Subcutaneous abdominal adipose tissue (tissue), 5 donors: Measurements from ENCODE around the gene PAQR7.

Source experiments
- H3K27ac ChIP-seq: one replicate; pipeline ENCODE4 v1.7.0; 2013; ENCODE audit warnings: low read depth, mild to moderate bottlenecking, inconsistent platforms, low read length, moderate library complexity
- H3K27me3 ChIP-seq, 5 donors: one replicate each; pipeline ENCODE4 v1.7.0; 2013; ENCODE audit warnings: low read length in 5 of 5, inconsistent platforms in 1 of 5; ENCODE audit not compliant: control insufficient read depth in 5 of 5, insufficient read depth in 4 of 5
- H3K36me3 ChIP-seq, 5 donors: one replicate each; pipeline ENCODE4 v1.7.0; 2013; ENCODE audit warnings: low read length in 5 of 5; ENCODE audit not compliant: control insufficient read depth in 5 of 5, insufficient read depth in 5 of 5
- H3K4me1 ChIP-seq, 5 donors: one replicate each; pipeline ENCODE4 v1.7.0; 2013; ENCODE audit warnings: low read length in 5 of 5, mild to moderate bottlenecking in 3 of 5, moderate library complexity in 1 of 5; ENCODE audit not compliant: control insufficient read depth in 5 of 5, insufficient read depth in 5 of 5
- H3K4me3 ChIP-seq, 5 donors: one replicate each; pipeline ENCODE4 v1.7.0; 2013; ENCODE audit warnings: low read length in 5 of 5, low read depth in 1 of 5
- H3K9ac ChIP-seq, 5 donors: one replicate each; pipeline ENCODE4 v1.7.0; 2013; ENCODE audit warnings: low read length in 5 of 5, mild to moderate bottlenecking in 4 of 5, moderate library complexity in 3 of 5
- H3K9me3 ChIP-seq, 5 donors: one replicate each; pipeline ENCODE4 v1.7.0; 2013; ENCODE audit warnings: low read length in 5 of 5; ENCODE audit not compliant: control insufficient read depth in 5 of 5
- donor health status: healthy.
- donor health status: healthy.
- donor health status: healthy.
- donor health status: healthy.
- donor health status: healthy.

Gene PAQR7

DNA sequence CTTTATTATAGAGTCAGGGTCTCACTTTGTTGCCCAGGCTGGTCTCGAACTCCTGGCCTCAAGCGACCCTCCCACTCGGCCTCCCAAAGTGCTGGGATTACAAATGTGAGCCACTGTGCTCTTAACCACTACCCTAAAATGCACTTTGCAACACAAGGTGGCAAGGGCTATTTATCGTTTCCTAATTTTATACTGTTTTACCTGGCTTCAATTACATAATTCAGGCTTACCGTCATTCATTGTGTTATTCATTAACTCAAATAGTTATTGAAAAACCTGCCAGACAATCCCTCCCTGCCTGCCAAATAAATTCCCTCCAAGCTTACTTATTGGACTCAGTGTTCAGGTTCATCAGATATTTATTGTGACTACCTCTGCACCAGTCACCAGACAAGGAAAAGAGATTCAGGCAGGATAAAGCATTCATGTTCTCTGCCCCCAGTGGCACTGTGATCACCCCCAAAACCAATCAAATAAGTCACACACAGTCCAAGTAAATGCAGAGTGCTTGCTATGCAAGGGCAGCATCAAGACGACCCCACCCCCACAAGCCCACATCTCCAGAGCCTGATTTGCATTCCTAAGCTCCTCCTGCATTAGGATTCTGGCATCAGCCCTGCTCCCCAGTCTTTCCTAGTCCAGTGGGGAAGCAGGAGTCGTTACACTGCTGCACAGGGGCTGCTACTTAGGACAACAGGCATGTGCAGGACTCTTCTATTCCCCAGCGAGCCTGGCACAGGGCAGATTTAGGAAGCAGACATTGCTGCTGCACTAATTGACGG lies 8.1 kb downstream of the PAQR7 start:
- Histone ChIP-seq H3K36me3 (peaks cover 0 to 15% (median 12%) of the 10 kb centered on the region in 5 donors), H3K4me1 (peaks cover 2 to 19% (median 13%) of the 10 kb centered on the region in 5 donors), H3K9me3 (no peaks in the 10 kb centered on the region), H3K4me3 (no peak overlapping the region), H3K27ac (no peak overlapping the region), H3K27me3 (no peaks in the 10 kb centered on the region), H3K9ac (no peak overlapping the region)

DNA sequence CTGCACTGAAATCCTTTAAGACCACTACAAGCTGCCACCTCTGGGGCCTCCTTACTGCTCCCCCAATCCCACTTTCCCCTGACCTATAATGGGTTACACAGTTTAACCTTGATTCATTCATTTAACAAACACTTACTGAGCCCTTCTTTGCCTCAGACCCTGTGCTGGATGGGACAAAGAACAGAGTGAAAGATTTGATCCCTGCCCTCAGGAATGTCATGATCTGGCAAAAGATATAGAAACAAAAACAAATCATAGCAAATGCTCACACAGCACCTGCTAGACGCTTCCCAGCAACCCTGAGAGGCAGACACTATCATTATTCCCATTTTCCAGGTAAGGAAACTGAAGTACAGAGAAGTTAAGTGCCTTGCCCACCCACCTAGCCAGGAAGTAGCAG lies 9.2 kb downstream of the PAQR7 start:
- no peak overlapping the region for H3K9ac ChIP-seq
- no peak overlapping the region for H3K4me3 ChIP-seq
- H3K4me1 ChIP-seq, result peaks cover 0 to 16% (median 4%) of the 10 kb centered on the region in 5 donors
- H3K27ac ChIP-seq, result no peak overlapping the region
- no peaks in the 10 kb centered on the region for H3K9me3 ChIP-seq
- H3K36me3 ChIP-seq, result peaks cover 0 to 15% (median 14%) of the 10 kb centered on the region in 5 donors
- H3K27me3 ChIP-seq, result no peaks in the 10 kb centered on the region

DNA sequence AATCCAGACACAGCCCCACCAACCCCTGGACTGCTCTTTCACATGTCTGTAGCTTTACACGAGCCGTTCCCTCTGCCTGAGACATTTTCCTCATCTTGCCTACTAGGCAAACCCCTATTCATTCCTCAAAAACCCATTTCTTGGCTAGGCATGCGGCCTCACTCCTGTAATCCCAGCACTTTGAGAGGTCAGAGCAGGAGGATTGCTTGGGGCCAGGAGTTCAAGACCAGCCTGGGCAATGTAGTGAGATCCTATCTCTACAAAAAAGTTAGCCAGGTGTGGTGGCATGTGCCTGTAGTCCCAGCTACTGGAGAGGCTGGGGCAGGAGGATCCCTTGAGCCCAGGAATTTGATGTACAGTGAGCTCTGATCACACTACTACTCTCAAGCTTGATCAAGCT lies 11.1 kb downstream of the PAQR7 start:
- H3K4me3 ChIP-seq, result no peak overlapping the region
- H3K9ac ChIP-seq, result no peak overlapping the region
- no peak overlapping the region for H3K27ac ChIP-seq
- peaks cover 0 to 15% (median 9%) of the 10 kb centered on the region in 5 donors for H3K36me3 ChIP-seq
- H3K9me3 ChIP-seq, result no peaks in the 10 kb centered on the region
- H3K27me3 ChIP-seq, result no peaks in the 10 kb centered on the region
- H3K4me1 ChIP-seq, result peaks cover 0 to 22% (median 8%) of the 10 kb centered on the region in 5 donors

DNA sequence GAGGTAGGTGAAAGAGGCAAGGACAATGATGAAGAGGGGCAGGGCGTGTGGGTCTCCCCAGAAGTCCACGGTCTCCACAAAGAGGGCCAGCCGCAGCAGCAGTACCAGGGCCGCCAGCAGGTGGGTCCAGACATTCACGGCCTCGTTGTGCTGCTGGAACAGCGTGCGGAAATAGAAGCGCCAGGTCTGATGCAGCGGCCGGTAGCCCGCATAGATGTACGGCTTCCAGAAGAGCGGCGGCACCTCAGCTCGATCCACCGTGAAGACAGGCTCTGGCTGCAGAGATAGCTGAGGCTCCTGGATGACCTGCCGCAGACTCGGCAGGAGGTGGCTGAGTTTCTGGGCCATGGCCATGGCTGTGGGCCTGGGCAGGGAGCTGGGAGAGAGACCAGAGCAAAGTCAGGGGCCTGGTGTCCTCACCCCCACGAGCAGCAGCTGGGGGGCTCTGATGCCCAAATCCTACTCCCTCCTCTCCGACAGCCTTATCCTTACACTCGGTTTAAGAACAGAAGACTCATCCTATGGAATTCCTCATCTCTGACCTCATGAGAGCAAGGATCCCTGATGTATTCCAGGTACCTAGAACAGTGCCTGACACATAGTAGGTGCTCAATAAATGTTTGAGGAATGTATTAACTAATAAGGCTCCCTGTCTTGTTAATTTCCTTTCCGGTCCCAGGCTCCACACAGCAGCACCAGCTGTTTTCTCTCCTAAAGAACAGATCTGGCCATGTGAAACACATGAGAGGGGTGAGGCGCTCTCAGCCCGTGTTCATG lies 11.8 kb downstream of the PAQR7 start:
- Histone ChIP-seq H3K27ac (no peak overlapping the region), H3K9ac (no peak overlapping the region), H3K27me3 (no peaks in the 10 kb centered on the region), H3K36me3 (peaks cover 0 to 15% (median 9%) of the 10 kb centered on the region in 5 donors), H3K4me1 (peaks cover 0 to 28% (median 13%) of the 10 kb centered on the region in 5 donors), H3K9me3 (no peaks in the 10 kb centered on the region), H3K4me3 (no peak overlapping the region)

- no peak overlapping the region for H3K9ac ChIP-seq
- H3K27ac ChIP-seq, result no peak overlapping the region
Measured at GRCh38 chr1:25862785-25863485, 12.6 kb downstream of the PAQR7 start.

GRCh38 chr1:25861316-25862286 lies 13.9 kb downstream of the PAQR7 start:
- H3K36me3 ChIP-seq, result peaks cover 0 to 15% (median 9%) of the 10 kb centered on the region in 5 donors
- peaks cover 0 to 30% (median 15%) of the 10 kb centered on the region in 5 donors for H3K4me1 ChIP-seq
- no peak overlapping the region for H3K9ac ChIP-seq
- H3K4me3 ChIP-seq, result no peak overlapping the region
- H3K9me3 ChIP-seq, result no peaks in the 10 kb centered on the region
- H3K27me3 ChIP-seq, result no peaks in the 10 kb centered on the region
- H3K27ac ChIP-seq, result no peak overlapping the region

More at GRCh38 chr1:25862785-25863485, 12.6 kb downstream of the PAQR7 start:
- H3K9me3 ChIP-seq, result no peaks in the 10 kb centered on the region
- H3K36me3 ChIP-seq, result peaks cover 0 to 15% (median 9%) of the 10 kb centered on the region in 5 donors
- H3K4me1 ChIP-seq, result peaks cover 0 to 30% (median 15%) of the 10 kb centered on the region in 5 donors
- H3K4me3 ChIP-seq, result no peak overlapping the region
- no peaks in the 10 kb centered on the region for H3K27me3 ChIP-seq

DNA sequence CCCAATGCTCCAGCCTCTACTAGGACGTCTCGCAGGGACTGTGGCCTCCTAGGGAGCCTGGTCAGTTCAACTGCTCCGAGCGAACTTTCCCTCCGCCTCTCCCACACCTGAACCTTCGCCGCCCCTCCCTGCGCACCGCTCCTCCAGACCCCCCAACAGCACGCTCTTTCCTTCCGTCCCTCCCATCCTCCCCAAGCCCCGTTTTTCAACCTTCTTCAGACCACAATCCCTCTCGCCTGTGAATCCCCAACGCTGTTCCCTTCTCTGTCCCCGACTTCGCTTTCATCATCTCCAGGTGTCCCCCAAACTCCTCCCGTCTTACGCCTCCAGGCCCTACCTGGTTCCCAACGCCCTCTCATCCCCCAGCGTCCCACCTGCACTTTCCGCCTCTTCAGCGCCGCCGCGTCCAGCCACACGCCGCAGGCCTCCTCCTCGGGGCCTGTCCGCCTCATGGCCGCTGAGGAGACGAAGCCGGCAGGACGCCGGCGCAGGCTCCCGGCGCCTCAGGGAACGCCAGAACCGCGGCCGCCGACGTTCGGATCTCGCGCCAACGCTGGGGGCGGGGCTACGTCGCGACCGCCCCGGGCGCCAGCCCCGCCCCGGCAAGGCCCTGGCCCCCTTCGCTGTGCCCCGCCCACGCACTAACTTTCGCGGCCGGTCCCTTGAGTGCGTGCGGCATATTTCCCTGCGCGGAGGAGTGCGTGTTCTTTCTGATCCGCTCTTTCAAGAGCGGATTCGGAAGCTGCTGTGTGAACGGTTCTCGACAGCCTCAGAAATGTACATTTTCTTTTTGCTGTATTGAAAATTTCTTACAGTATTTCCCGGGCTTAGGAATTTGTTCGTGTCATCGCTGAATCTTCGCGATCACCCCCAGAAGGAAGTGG lies 16.4 kb downstream of the PAQR7 start, which contains the start of gene AUNIP:
TSS of gene AUNIP (minus strand) at position 552 of the 884 bp plus-strand sequence. CDS start at position 452, 100 bp downstream.
- Histone ChIP-seq H3K9me3 (no peaks in the 10 kb centered on the region), H3K27me3 (no peaks in the 10 kb centered on the region), H3K4me1 (peaks cover 0 to 30% (median 15%) of the 10 kb centered on the region in 5 donors), H3K36me3 (peaks cover 0 to 15% (median 9%) of the 10 kb centered on the region in 5 donors), H3K4me3 (peak within 1 kb of the TSS; percentile 63 to 81 (median 73)), H3K27ac (peak within 1 kb of the TSS; percentile 66), H3K9ac (peak within 1 kb of the TSS; percentile 63 to 82 (median 70))

DNA sequence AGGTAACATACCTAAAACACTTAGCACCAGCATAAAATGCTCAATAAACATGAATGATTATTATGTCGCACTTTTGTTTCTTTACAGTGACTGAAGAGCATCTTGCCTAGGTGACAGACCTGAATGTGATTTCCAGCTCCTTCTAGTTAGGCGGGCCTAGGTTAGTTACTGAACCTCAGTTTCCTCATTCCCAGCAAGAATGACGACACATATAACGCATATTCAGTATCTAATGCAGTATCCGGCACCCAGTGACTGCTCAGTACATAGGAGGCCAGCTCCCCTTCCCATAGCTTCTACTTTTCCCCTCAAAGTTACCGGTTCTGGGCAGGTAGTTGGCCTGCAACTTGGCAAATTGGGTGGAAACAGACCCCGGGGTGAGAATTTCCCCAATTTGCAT lies 17.0 kb downstream of the PAQR7 start:
- H3K9ac ChIP-seq, result peak overlapping the region in 2 of 5 donors; percentile 11 to 58
- H3K4me3 ChIP-seq, result peak overlapping the region in 2 of 5 donors; percentile 63 to 73
- no peaks in the 10 kb centered on the region for H3K9me3 ChIP-seq
- H3K27ac ChIP-seq, result no peak overlapping the region
- peaks cover 0 to 30% (median 15%) of the 10 kb centered on the region in 5 donors for H3K4me1 ChIP-seq
- H3K27me3 ChIP-seq, result no peaks in the 10 kb centered on the region
- H3K36me3 ChIP-seq, result peaks cover 0 to 13% (median 9%) of the 10 kb centered on the region in 5 donors
